Kidney epithelial cell (primary cell): ENCODE results near the gene NR2F1. TPM values are rescaled to one million over a fixed set of nuclear protein-coding genes. Genes with fewer than 3 reads are reported as not detected.

Experiments
- DNase-seq: peaks from one replicate; pipeline ENCODE4 v3.0.0-alpha.2; 2010; ENCODE audit warnings: low read depth
- H3K27me3 ChIP-seq: 2 replicates; pipeline ENCODE4 v1.6.0; 2011; ENCODE audit warnings: low read length; ENCODE audit not compliant: control insufficient read depth, insufficient read depth
- H3K36me3 ChIP-seq: 2 replicates; pipeline ENCODE4 v1.5.1; 2011; ENCODE audit warnings: low read length; ENCODE audit not compliant: control insufficient read depth, insufficient read depth
- H3K4me3 ChIP-seq: 2 replicates; pipeline ENCODE4 v1.5.1; 2011; ENCODE audit warnings: low read depth, mild to moderate bottlenecking, control low read depth, low read length
- CTCF ChIP-seq: IDR thresholded peaks from 2 replicates; pipeline ENCODE4 v1.5.1; 2011; ENCODE audit warnings: mild to moderate bottlenecking, moderate library complexity, low read length, control low read depth, inconsistent platforms; ENCODE audit not compliant: insufficient read depth, poor library complexity, severe bottlenecking
- total RNA-seq: library from RNA; depleted of rRNA; stranded (reverse); fragments of >200 nt; gene quantifications from 2 replicates; pipeline ENCODE4 v1.2.3, GENCODE V29; 2015

The NR2F1 gene
- total RNA-seq, 1 donor from 2014 or later = 13.2 TPM

DNA sequence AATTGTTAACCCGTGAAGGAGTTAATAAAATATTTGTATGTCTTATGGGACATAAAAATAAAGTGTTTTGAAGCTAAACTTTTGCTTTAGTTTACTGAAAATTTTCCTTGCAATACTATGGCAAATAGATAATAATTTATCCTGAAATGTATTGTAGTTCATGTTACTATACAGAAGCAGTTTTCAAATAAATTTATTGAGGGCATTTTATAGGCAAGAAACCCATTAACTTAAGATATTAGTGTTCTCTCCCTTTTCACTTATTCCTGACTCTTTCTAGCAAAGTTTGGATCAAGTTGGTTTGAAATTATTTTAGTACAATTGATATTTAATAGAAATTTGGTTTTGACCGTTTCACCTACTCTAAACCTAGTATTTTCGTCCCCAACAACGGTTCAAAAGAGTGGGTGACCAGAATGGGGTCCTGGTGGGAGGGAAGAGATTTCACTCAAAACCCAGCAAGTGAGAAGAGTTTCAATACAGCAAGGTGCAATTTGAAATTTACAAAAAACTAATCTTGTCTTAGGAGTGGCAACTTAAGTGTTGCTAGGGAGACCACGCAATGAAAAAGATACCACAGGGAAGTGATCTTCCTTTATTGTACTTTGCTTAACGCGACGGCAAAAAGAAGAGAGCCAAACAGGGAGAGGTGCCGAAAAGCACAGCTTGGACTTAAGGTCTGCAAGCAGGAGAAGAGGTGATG is 28.4 kb downstream of the NR2F1 start:
- no peak for TF ChIP-seq CTCF
- Histone ChIP-seq H3K36me3 (no peaks in the 10 kb centered on the region), H3K4me3 (no peak overlapping the region), H3K27me3 (peaks cover 25% of the 10 kb centered on the region)
- no peak for DNase-seq

GRCh38 chr5:93611976-93612854 is 29.2 kb downstream of the NR2F1 start:
- Histone ChIP-seq H3K4me3 (peak overlapping the region; percentile 5), H3K27me3 (peaks cover 25% of the 10 kb centered on the region), H3K36me3 (no peaks in the 10 kb centered on the region)
- no peak for DNase-seq
- TF ChIP-seq CTCF = no peak

- Histone ChIP-seq H3K36me3 (no peaks in the 10 kb centered on the region), H3K27me3 (peaks cover 25% of the 10 kb centered on the region), H3K4me3 (no peak overlapping the region)
- no peak for TF ChIP-seq CTCF
- no peak for DNase-seq
Measured at GRCh38 chr5:93612855-93613243, 29.8 kb downstream of the NR2F1 start.

DNA sequence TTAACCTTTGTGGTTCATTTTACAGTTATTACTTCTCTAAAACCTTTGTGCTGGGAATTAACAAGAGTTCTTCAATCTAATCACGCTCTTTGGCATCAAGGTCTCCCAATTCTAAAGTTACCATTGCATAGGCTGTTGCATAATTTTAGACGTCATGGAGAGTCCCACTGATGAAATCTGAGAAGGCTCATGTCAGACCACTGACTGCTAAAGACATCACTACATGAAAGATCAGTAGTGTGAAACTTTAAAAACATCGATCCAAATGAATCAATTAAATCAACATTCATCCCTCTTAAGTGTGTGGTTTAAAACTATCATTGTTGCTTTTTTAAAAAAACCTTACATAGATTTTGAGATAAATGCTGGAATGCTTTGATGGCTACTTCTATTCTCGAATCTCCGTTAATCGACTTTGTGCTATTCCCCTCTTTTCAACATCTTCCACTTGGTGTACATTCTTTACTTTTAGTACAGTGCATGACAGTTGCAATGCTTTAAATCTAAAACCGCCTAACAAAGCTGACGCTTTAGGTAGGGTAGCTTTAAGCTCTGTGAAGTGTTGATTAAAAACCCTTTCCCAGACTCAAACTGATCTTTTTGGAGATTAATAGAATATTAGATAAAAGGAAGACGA is 33.6 kb downstream of the NR2F1 start:
- no peak for TF ChIP-seq CTCF
- H3K27me3 ChIP-seq = peaks cover 7% of the 10 kb centered on the region
- no peaks in the 10 kb centered on the region for H3K36me3 ChIP-seq
- no peak overlapping the region for H3K4me3 ChIP-seq
- DNase-seq = no peak

GRCh38 chr5:93620487-93621326 is 37.7 kb downstream of the NR2F1 start:
- no peak for TF ChIP-seq CTCF
- H3K27me3 ChIP-seq = no peaks in the 10 kb centered on the region
- no peak for DNase-seq

More at GRCh38 chr5:93620487-93621326, 37.7 kb downstream of the NR2F1 start:
- Histone ChIP-seq H3K36me3 (no peaks in the 10 kb centered on the region), H3K4me3 (peak overlapping the region; percentile 53)
